HS-5 (cell line): Measurements from ENCODE around the gene LDB2.

Experiments
- DNase-seq: peaks from one replicate; pipeline ENCODE4 v3.0.0-alpha.2; 2012; ENCODE audit warnings: low read depth

The LDB2 gene

GRCh38 chr4:16757080-16757521 is 141.3 kb downstream of the LDB2 start:
- DNase-seq, result no peak

GRCh38 chr4:16754104-16754503 is 144.3 kb downstream of the LDB2 start:
- DNase-seq, result no peak

- no peak for DNase-seq
These were observed 146.3 kb downstream of the LDB2 start for GRCh38 chr4:16752150-16752549.

- no peak for DNase-seq
These were observed 147.4 kb downstream of the LDB2 start for GRCh38 chr4:16750882-16751642.

- no peak for DNase-seq
These were observed 148.2 kb downstream of the LDB2 start for GRCh38 chr4:16750216-16750615.

GRCh38 chr4:16745887-16746286 is 152.6 kb downstream of the LDB2 start:
- no peak for DNase-seq

GRCh38 chr4:16745009-16745635 is 153.3 kb downstream of the LDB2 start:
- peak; percentile 30 for DNase-seq

GRCh38 chr4:16741287-16741686 is 157.2 kb downstream of the LDB2 start:
- DNase-seq, result no peak

- no peak for DNase-seq
These were observed 158.3 kb downstream of the LDB2 start for GRCh38 chr4:16739997-16740624.

GRCh38 chr4:16738558-16738957 is 159.9 kb downstream of the LDB2 start:
- no peak for DNase-seq

- DNase-seq, result no peak
These were observed 164.9 kb downstream of the LDB2 start for GRCh38 chr4:16733509-16733908.

GRCh38 chr4:16732741-16733140 is 165.7 kb downstream of the LDB2 start:
- no peak for DNase-seq

GRCh38 chr4:16731776-16732380 is 166.6 kb downstream of the LDB2 start:
- no peak for DNase-seq

- DNase-seq, result no peak
These were observed 167.8 kb downstream of the LDB2 start for GRCh38 chr4:16730522-16731205.

GRCh38 chr4:16729336-16729735 is 169.1 kb downstream of the LDB2 start:
- no peak for DNase-seq

GRCh38 chr4:16728849-16729248 is 169.6 kb downstream of the LDB2 start:
- DNase-seq, result no peak

- no peak for DNase-seq
These were observed 170.3 kb downstream of the LDB2 start for GRCh38 chr4:16728111-16728510.

- DNase-seq, result no peak
These were observed 171.2 kb downstream of the LDB2 start for GRCh38 chr4:16727218-16727617.

- DNase-seq, result no peak
These were observed 171.9 kb downstream of the LDB2 start for GRCh38 chr4:16726368-16727050.

- no peak for DNase-seq
These were observed 173.2 kb downstream of the LDB2 start for GRCh38 chr4:16725252-16725651.

- DNase-seq, result no peak
These were observed 176.0 kb downstream of the LDB2 start for GRCh38 chr4:16722416-16722815.
